ENCODE measurements around the gene CYREN. TPM values are rescaled to one million over a fixed set of nuclear protein-coding genes. Genes with fewer than 3 reads are reported as not detected.

The CYREN gene
- total and polyA plus RNA-seq, 9 of the 15 experiments (the other 6 are each of a cell fraction or from before 2014, with no cell fraction given) = 13.9 to 108 (median 88.8) TPM

- TF ChIP-seq, protein P1, sequence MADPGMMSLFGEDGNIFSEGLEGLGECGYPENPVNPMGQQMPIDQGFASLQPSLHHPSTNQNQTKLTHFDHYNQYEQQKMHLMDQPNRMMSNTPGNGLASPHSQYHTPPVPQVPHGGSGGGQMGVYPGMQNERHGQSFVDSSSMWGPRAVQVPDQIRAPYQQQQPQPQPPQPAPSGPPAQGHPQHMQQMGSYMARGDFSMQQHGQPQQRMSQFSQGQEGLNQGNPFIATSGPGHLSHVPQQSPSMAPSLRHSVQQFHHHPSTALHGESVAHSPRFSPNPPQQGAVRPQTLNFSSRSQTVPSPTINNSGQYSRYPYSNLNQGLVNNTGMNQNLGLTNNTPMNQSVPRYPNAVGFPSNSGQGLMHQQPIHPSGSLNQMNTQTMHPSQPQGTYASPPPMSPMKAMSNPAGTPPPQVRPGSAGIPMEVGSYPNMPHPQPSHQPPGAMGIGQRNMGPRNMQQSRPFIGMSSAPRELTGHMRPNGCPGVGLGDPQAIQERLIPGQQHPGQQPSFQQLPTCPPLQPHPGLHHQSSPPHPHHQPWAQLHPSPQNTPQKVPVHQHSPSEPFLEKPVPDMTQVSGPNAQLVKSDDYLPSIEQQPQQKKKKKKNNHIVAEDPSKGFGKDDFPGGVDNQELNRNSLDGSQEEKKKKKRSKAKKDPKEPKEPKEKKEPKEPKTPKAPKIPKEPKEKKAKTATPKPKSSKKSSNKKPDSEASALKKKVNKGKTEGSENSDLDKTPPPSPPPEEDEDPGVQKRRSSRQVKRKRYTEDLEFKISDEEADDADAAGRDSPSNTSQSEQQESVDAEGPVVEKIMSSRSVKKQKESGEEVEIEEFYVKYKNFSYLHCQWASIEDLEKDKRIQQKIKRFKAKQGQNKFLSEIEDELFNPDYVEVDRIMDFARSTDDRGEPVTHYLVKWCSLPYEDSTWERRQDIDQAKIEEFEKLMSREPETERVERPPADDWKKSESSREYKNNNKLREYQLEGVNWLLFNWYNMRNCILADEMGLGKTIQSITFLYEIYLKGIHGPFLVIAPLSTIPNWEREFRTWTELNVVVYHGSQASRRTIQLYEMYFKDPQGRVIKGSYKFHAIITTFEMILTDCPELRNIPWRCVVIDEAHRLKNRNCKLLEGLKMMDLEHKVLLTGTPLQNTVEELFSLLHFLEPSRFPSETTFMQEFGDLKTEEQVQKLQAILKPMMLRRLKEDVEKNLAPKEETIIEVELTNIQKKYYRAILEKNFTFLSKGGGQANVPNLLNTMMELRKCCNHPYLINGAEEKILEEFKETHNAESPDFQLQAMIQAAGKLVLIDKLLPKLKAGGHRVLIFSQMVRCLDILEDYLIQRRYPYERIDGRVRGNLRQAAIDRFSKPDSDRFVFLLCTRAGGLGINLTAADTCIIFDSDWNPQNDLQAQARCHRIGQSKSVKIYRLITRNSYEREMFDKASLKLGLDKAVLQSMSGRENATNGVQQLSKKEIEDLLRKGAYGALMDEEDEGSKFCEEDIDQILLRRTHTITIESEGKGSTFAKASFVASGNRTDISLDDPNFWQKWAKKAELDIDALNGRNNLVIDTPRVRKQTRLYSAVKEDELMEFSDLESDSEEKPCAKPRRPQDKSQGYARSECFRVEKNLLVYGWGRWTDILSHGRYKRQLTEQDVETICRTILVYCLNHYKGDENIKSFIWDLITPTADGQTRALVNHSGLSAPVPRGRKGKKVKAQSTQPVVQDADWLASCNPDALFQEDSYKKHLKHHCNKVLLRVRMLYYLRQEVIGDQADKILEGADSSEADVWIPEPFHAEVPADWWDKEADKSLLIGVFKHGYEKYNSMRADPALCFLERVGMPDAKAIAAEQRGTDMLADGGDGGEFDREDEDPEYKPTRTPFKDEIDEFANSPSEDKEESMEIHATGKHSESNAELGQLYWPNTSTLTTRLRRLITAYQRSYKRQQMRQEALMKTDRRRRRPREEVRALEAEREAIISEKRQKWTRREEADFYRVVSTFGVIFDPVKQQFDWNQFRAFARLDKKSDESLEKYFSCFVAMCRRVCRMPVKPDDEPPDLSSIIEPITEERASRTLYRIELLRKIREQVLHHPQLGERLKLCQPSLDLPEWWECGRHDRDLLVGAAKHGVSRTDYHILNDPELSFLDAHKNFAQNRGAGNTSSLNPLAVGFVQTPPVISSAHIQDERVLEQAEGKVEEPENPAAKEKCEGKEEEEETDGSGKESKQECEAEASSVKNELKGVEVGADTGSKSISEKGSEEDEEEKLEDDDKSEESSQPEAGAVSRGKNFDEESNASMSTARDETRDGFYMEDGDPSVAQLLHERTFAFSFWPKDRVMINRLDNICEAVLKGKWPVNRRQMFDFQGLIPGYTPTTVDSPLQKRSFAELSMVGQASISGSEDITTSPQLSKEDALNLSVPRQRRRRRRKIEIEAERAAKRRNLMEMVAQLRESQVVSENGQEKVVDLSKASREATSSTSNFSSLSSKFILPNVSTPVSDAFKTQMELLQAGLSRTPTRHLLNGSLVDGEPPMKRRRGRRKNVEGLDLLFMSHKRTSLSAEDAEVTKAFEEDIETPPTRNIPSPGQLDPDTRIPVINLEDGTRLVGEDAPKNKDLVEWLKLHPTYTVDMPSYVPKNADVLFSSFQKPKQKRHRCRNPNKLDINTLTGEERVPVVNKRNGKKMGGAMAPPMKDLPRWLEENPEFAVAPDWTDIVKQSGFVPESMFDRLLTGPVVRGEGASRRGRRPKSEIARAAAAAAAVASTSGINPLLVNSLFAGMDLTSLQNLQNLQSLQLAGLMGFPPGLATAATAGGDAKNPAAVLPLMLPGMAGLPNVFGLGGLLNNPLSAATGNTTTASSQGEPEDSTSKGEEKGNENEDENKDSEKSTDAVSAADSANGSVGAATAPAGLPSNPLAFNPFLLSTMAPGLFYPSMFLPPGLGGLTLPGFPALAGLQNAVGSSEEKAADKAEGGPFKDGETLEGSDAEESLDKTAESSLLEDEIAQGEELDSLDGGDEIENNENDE (IDR thresholded peaks at IDR 0.05; ENCODE audit: low read depth, low read length) = no peak
- TF ChIP-seq ILF3 (IDR thresholded peaks at IDR 0.05; ENCODE audit: borderline replicate concordance) (no peak), RUNX1 (IDR thresholded peaks at IDR 0.05; ENCODE audit: low read depth) (no peak), SOX6 (IDR thresholded peaks at IDR 0.05) (no peak), ERF (CRISPR knock-in tag; IDR thresholded peaks at IDR 0.05) (no peak), TCFL5 (CRISPR knock-in tag; conservative IDR thresholded peaks at IDR 0.05) (no peak), TRIM25 (IDR thresholded peaks at IDR 0.05; ENCODE audit: borderline replicate concordance) (no peak), PRPF4 (IDR thresholded peaks at IDR 0.05; ENCODE audit: insufficient read depth, low read depth, low read length, poor library complexity, severe bottlenecking) (no peak), COPS2 (conservative IDR thresholded peaks at IDR 0.05) (no peak), PHTF2 (CRISPR knock-in tag; IDR thresholded peaks at IDR 0.05) (no peak), MTA1 (IDR thresholded peaks at IDR 0.05; ENCODE audit: borderline replicate concordance) (no peak), ZFP30 (CRISPR knock-in tag; IDR thresholded peaks at IDR 0.05; ENCODE audit: borderline replicate concordance) (no peak), ZNF41 (CRISPR knock-in tag; conservative IDR thresholded peaks at IDR 0.05) (no peak)
These were observed 25.6 kb upstream of the CYREN start (continued) for GRCh38 chr7:135195968-135196629.
